ENCODE results near the gene RPL39L. TPM values are rescaled to one million over a fixed set of nuclear protein-coding genes. Genes with fewer than 3 reads are reported as not detected.

The RPL39L gene
- total RNA-seq, 1 experiment from 2014 or later: 37.7 TPM

DNA sequence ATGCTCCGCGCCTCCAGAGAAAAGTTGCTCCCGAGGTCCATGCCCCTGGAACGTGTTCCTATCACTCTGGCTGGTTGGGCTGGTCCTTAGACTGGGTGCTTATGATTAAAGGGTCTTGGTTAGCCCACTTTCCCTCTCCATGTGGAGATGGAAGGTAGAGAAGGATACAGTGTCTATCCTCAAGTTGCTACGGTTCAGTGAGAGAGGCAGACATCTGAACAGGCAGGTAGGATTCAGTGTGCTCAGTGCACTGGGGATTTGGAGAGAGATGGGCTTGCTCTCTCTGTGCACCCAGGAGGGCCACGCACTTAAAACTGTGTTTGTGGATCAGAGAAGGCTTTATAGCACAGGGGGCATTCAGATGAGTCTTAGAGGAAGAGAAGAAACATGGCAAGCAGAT lies 63.0 kb downstream of the RPL39L start:
- Histone ChIP-seq H3K4me1 (ENCODE audit: control insufficient read depth, insufficient read depth, low read length) (no peaks in the 10 kb centered on the region), H3K36me3 (ENCODE audit: control insufficient read depth, insufficient read depth, low read length) (no peaks in the 10 kb centered on the region), H3K9me3 (ENCODE audit: control insufficient read depth, insufficient read depth, low read depth, low read length) (no peaks in the 10 kb centered on the region), H3K4me3 (ENCODE audit: low read depth in 2 of 2, low read length in 2 of 2) (no peak overlapping the region), H3K27me3 (ENCODE audit: control insufficient read depth, insufficient read depth, low read length) (no peaks in the 10 kb centered on the region), H3K27ac (ENCODE audit: low read length) (no peak overlapping the region)
- DNase-seq (ENCODE audit: low read depth, low spot score) (no peak), ATAC-seq (no peak)
- ChIA-PET POLR2A (no interaction called here), CTCF (no interaction called here)
- BruUV-seq (replicated peaks): no TSS peak
- in situ Hi-C loops (cut with HindIII; ENCODE audit: low pct_unique_long_range_greater_than_20kb, low sequenced_read_pairs) (no loop called here), intact Hi-C loops (cut with micrococcal nuclease; ENCODE audit: unreplicated experiment) (no loop called here)
- TF ChIP-seq POLR2AphosphoS5 (IDR thresholded peaks at IDR 0.05; ENCODE audit: low read depth, low read length): no peak
- no peak for TF ChIP-seq TCF7L2 (IDR thresholded peaks at IDR 0.05; ENCODE audit: low read depth, low read length)
- TF ChIP-seq, protein P1, sequence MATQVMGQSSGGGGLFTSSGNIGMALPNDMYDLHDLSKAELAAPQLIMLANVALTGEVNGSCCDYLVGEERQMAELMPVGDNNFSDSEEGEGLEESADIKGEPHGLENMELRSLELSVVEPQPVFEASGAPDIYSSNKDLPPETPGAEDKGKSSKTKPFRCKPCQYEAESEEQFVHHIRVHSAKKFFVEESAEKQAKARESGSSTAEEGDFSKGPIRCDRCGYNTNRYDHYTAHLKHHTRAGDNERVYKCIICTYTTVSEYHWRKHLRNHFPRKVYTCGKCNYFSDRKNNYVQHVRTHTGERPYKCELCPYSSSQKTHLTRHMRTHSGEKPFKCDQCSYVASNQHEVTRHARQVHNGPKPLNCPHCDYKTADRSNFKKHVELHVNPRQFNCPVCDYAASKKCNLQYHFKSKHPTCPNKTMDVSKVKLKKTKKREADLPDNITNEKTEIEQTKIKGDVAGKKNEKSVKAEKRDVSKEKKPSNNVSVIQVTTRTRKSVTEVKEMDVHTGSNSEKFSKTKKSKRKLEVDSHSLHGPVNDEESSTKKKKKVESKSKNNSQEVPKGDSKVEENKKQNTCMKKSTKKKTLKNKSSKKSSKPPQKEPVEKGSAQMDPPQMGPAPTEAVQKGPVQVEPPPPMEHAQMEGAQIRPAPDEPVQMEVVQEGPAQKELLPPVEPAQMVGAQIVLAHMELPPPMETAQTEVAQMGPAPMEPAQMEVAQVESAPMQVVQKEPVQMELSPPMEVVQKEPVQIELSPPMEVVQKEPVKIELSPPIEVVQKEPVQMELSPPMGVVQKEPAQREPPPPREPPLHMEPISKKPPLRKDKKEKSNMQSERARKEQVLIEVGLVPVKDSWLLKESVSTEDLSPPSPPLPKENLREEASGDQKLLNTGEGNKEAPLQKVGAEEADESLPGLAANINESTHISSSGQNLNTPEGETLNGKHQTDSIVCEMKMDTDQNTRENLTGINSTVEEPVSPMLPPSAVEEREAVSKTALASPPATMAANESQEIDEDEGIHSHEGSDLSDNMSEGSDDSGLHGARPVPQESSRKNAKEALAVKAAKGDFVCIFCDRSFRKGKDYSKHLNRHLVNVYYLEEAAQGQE (IDR thresholded peaks at IDR 0.05; ENCODE audit: insufficient read depth in 1 of 2, low read depth in 2 of 2, low read length in 1 of 2): no peak
- no peak for TF ChIP-seq SIN3A (IDR thresholded peaks at IDR 0.05; ENCODE audit: borderline replicate concordance, insufficient read depth, low read depth, low read length)
- TF ChIP-seq, protein P2, sequence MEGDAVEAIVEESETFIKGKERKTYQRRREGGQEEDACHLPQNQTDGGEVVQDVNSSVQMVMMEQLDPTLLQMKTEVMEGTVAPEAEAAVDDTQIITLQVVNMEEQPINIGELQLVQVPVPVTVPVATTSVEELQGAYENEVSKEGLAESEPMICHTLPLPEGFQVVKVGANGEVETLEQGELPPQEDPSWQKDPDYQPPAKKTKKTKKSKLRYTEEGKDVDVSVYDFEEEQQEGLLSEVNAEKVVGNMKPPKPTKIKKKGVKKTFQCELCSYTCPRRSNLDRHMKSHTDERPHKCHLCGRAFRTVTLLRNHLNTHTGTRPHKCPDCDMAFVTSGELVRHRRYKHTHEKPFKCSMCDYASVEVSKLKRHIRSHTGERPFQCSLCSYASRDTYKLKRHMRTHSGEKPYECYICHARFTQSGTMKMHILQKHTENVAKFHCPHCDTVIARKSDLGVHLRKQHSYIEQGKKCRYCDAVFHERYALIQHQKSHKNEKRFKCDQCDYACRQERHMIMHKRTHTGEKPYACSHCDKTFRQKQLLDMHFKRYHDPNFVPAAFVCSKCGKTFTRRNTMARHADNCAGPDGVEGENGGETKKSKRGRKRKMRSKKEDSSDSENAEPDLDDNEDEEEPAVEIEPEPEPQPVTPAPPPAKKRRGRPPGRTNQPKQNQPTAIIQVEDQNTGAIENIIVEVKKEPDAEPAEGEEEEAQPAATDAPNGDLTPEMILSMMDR (IDR thresholded peaks at IDR 0.05): no peak

DNA sequence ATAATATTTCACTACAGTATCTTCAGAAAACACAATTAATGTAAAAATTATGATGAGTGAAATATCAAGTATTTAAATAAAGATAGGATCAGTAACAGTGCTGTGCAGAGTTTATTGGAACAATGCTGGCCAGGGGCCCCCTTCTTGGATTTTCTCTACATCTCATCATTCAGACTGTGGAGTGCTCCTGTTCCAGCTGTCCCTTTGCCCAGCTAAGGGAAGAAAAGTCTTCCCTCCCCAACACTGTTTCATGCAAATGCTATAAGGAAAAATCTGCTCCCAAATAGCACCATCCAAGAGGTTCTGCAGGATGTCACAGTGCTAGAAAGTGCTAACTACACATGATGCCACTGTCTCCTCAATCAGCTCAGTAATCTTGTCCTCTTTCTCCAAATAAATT lies 64.5 kb downstream of the RPL39L start:
- Histone ChIP-seq H3K36me3 (ENCODE audit: control insufficient read depth, insufficient read depth, low read length) (no peaks in the 10 kb centered on the region), H3K4me1 (ENCODE audit: control insufficient read depth, insufficient read depth, low read length) (no peaks in the 10 kb centered on the region), H3K4me3 (ENCODE audit: low read depth in 2 of 2, low read length in 2 of 2) (no peak overlapping the region), H3K27me3 (ENCODE audit: control insufficient read depth, insufficient read depth, low read length) (no peaks in the 10 kb centered on the region), H3K9me3 (ENCODE audit: control insufficient read depth, insufficient read depth, low read depth, low read length) (no peaks in the 10 kb centered on the region), H3K27ac (ENCODE audit: low read length) (no peak overlapping the region)
- BruUV-seq (replicated peaks): no TSS peak
- ATAC-seq: no peak
- POLR2A ChIA-PET: no interaction called here
- CTCF ChIA-PET: no interaction called here
- DNase-seq (ENCODE audit: low read depth, low spot score): no peak
- TF ChIP-seq POLR2AphosphoS5 (IDR thresholded peaks at IDR 0.05; ENCODE audit: low read depth, low read length): no peak
- no peak for TF ChIP-seq SIN3A (IDR thresholded peaks at IDR 0.05; ENCODE audit: borderline replicate concordance, insufficient read depth, low read depth, low read length)
- TF ChIP-seq, protein P2 (IDR thresholded peaks at IDR 0.05): no peak
- no peak for TF ChIP-seq TCF7L2 (IDR thresholded peaks at IDR 0.05; ENCODE audit: low read depth, low read length)
- TF ChIP-seq, protein P1 (IDR thresholded peaks at IDR 0.05; ENCODE audit: insufficient read depth in 1 of 2, low read depth in 2 of 2, low read length in 1 of 2): no peak
- intact Hi-C loops (cut with micrococcal nuclease; ENCODE audit: unreplicated experiment): no loop called here
- in situ Hi-C loops (cut with HindIII; ENCODE audit: low pct_unique_long_range_greater_than_20kb, low sequenced_read_pairs): no loop called here

Measured in Panc1 (cell line).